Measurements from ENCODE around the gene HSD3B7. TPM values are rescaled to one million over a fixed set of nuclear protein-coding genes. Genes with fewer than 3 reads are reported as not detected.

HSD3B7 gene
- total RNA-seq, 1 experiment from 2014 or later = 5.5 TPM

GRCh38 chr16:30947859-30948666 lies 36.9 kb upstream of the HSD3B7 start:
- Mint-ChIP-seq H3K4me1 (peaks cover 23% of the 10 kb centered on the region in 2 experiments), H3K27me3 (ENCODE audit: low read depth) (no peaks in the 10 kb centered on the region), H3K9me3 (no peaks in the 10 kb centered on the region; a peak in 1 of 5 replicates), H3K27ac (peak overlapping the region; percentile 94 to 98 (median 97); a peak in 6 of 7 replicates), H3K4me3 (peak overlapping the region; percentile 79 to 87), H3K36me3 (ENCODE audit: insufficient read depth in 1 of 3, low read depth in 3 of 3) (peaks cover 15 to 33% (median 24%) of the 10 kb centered on the region in 3 experiments; a peak in 6 of 7 replicates)
- no peak overlapping the region for H3K4ac ChIP-seq (ENCODE audit: low read depth, low read length)
- no peak overlapping the region for H2BK15ac ChIP-seq (ENCODE audit: low read depth, low read length)
- no peak overlapping the region for H4K8ac ChIP-seq (replicated peaks; ENCODE audit: insufficient read length, low read depth, low read length)
- H3K56ac ChIP-seq (ENCODE audit: insufficient read length, low read depth, low read length) = no peak overlapping the region
- peak overlapping the region; percentile 2 for H3K18ac ChIP-seq (ENCODE audit: insufficient read length, low read depth, low read length)
- H2AFZ ChIP-seq (ENCODE audit: low read length) = no peak overlapping the region
- TF ChIP-seq, protein P1, sequence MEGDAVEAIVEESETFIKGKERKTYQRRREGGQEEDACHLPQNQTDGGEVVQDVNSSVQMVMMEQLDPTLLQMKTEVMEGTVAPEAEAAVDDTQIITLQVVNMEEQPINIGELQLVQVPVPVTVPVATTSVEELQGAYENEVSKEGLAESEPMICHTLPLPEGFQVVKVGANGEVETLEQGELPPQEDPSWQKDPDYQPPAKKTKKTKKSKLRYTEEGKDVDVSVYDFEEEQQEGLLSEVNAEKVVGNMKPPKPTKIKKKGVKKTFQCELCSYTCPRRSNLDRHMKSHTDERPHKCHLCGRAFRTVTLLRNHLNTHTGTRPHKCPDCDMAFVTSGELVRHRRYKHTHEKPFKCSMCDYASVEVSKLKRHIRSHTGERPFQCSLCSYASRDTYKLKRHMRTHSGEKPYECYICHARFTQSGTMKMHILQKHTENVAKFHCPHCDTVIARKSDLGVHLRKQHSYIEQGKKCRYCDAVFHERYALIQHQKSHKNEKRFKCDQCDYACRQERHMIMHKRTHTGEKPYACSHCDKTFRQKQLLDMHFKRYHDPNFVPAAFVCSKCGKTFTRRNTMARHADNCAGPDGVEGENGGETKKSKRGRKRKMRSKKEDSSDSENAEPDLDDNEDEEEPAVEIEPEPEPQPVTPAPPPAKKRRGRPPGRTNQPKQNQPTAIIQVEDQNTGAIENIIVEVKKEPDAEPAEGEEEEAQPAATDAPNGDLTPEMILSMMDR (conservative IDR thresholded peaks at IDR 0.05) = peak; percentile 34; the same call in 2 of the 3 replicates
- no peak overlapping the region for H2BK120ac ChIP-seq (ENCODE audit: low read depth, low read length, poor library complexity, severe bottlenecking)
- H3K9me3 ChIP-seq (ENCODE audit: control insufficient read depth, low read depth, low read length) = no peaks in the 10 kb centered on the region
- H3K79me2 ChIP-seq (ENCODE audit: insufficient read depth, low read length) = no peaks in the 10 kb centered on the region
- H2BK20ac ChIP-seq (ENCODE audit: low read depth, low read length, poor library complexity, severe bottlenecking) = no peak overlapping the region
- peak overlapping the region; percentile 71 for H3K4me2 ChIP-seq (ENCODE audit: insufficient read depth, insufficient read length, low read length)
- DNase-seq = peak; percentile 100
- no peaks in the 10 kb centered on the region for H3K79me1 ChIP-seq (ENCODE audit: insufficient read depth, low read depth, low read length, poor library complexity, severe bottlenecking)
- H4K20me1 ChIP-seq (ENCODE audit: control insufficient read depth, insufficient read depth, insufficient read length) = no peaks in the 10 kb centered on the region
- H2BK12ac ChIP-seq (ENCODE audit: insufficient read length, low read depth, low read length) = no peak overlapping the region
- H2BK5ac ChIP-seq (ENCODE audit: insufficient read length, low read length) = no peak overlapping the region
- no CpG with 5 or more reads among the region's 44 CpGs for WGBS (ENCODE audit: extremely low coverage, insufficient read length, low lambda C conversion rate)
- H3K23ac ChIP-seq (ENCODE audit: insufficient read length, low read depth, low read length) = no peak overlapping the region
- H3K4me1 ChIP-seq (ENCODE audit: insufficient read depth, low read length) = no peaks in the 10 kb centered on the region
- no peak overlapping the region for H3T11ph ChIP-seq (ENCODE audit: low read length)
- no peak overlapping the region for H3K9ac ChIP-seq (ENCODE audit: extremely low read depth, insufficient read length, low read length)
- peak overlapping the region; percentile 4 for H3K14ac ChIP-seq (ENCODE audit: insufficient read depth, low read length)
- no peak overlapping the region for H3K27ac ChIP-seq (ENCODE audit: insufficient read length, low read depth, low read length)
- no peak overlapping the region for H4K5ac ChIP-seq (ENCODE audit: insufficient read length, low read depth, low read length)
- peaks cover 11% of the 10 kb centered on the region for H3K23me2 ChIP-seq (ENCODE audit: insufficient read length, low read depth, low read length, poor library complexity, severe bottlenecking)
- H3K27me3 ChIP-seq (ENCODE audit: insufficient read depth, low read length) = no peaks in the 10 kb centered on the region
- no peak overlapping the region for H4K91ac ChIP-seq (ENCODE audit: insufficient read length, low read depth, low read length)
- H2AK5ac ChIP-seq (ENCODE audit: insufficient read length, low read length) = no peak overlapping the region
